RPMI7951 (cell line): ENCODE data around the gene ZBTB22. TPM values are rescaled to one million over a fixed set of nuclear protein-coding genes. Genes with fewer than 3 reads are reported as not detected.

Experiments
- DNase-seq: peaks from one replicate; pipeline ENCODE4 v3.0.0-alpha.2; 2012; ENCODE audit warnings: low read depth
- total RNA-seq: library from RNA; depleted of rRNA; stranded (reverse); fragments of >200 nt; shearing (Covaris generic); gene quantifications from 2 replicates; pipeline ENCODE4 v1.2.3, GENCODE V29; 2014

ZBTB22 gene
- total RNA-seq, 1 experiment from 2014 or later: 10.7 TPM

DNA sequence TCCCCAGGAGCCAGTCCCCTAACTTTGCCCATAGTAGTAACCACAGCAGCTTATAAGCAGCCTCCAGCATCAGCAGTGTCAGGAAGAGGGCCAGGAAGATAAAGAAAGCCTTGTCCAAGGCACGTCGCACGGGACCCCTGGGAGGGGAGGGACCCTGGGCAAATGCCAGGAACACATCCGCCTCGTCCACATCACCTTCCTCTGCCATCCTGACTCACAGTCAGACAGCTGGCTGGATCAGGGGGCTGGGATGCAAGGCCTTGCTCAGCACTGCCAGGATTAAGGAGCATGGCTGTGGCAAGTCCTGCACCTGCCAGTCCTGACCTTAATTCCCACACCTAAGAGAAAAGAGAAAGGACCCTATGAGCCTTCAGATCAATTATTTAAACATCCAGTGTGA is 11.5 kb upstream of the ZBTB22 start:
- no peak for DNase-seq

- DNase-seq: no peak
Observed at GRCh38 chr6:33324125-33324524, 6.6 kb upstream of the ZBTB22 start.

- no peak for DNase-seq
Observed at GRCh38 chr6:33323623-33323948, 6.0 kb upstream of the ZBTB22 start.

- no peak for DNase-seq
Observed at GRCh38 chr6:33321227-33321626, 3.7 kb upstream of the ZBTB22 start.

DNA sequence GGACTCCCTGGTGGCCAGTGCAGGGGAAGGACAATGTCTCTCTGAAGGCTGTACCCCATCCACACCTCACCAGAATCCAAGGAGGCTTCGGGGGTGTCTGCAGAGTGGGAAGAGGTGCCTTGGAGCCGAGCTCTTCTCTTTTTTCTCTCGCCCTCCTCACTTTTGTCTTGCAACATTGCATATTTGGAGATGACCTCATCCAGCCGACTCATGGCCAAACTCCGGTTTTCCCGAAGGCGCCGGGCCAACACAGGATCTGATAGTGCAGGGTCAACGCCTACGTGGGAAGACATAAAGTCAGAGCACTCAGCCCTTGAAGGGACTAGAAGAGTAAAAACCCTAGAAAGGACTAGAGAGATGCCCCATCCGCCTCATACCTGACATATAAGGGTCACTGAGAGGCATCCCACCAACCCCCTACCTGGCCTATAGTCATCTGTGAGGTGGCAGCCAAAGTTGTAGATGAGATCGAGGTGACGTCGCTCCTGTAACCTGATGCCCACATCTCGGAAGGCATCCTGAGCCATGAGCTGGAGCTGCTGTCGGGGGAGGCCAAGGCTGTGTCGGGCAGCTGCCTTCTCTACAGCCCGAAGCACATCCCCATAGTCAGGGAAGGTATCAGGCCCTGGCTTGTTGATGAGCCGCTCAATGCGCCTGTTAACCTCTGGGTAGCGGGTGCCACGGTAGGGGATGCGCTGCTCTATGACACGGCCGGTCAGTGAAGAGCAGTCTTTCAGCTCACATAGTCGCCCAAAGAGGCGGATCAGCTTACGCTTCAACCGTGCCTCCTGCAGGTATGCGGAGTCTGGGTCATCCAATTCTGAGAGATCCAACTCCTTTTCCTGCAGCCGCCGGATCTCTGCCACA is 3.0 kb upstream of the ZBTB22 start:
- peak; percentile 80 for DNase-seq

DNA sequence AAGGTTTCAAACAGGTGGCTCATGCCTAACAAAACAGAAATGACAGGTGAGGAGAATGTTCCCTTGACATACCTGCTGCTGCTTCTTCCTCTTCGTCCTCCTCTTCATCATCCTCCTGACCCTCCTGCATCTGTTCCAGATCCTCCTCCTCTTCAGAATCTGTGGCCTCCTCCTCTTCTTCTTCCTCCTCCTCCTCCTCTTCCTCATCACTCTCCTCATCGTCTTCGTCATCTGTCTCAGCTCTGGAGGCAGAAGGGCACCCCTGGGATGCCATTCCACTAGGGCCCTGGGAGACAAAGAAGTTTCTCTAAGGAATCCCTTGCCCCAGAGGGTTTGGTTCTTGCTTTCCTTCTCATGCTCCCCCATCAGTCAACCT is 2.4 kb upstream of the ZBTB22 start:
- DNase-seq: no peak

- no peak for DNase-seq
Observed at GRCh38 chr6:33318426-33319073, 1.0 kb upstream of the ZBTB22 start.

DNA sequence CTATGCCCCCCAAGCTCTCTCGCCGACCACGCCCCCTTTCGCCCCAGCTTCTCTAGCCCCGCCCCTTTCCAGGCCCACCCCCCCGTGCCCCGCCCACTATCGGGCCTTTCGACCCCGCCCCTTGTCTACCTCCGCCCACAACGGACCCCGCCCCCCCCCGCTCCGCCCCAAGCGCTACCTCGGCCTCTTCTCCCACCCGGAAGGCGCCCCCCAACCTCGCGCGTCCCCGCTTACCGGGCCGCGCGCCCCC is 200 bp downstream of the ZBTB22 start:
- DNase-seq: no peak

GRCh38 chr6:33316603-33317418 is 733 bp downstream of the ZBTB22 start:
- DNase-seq: no peak

DNA sequence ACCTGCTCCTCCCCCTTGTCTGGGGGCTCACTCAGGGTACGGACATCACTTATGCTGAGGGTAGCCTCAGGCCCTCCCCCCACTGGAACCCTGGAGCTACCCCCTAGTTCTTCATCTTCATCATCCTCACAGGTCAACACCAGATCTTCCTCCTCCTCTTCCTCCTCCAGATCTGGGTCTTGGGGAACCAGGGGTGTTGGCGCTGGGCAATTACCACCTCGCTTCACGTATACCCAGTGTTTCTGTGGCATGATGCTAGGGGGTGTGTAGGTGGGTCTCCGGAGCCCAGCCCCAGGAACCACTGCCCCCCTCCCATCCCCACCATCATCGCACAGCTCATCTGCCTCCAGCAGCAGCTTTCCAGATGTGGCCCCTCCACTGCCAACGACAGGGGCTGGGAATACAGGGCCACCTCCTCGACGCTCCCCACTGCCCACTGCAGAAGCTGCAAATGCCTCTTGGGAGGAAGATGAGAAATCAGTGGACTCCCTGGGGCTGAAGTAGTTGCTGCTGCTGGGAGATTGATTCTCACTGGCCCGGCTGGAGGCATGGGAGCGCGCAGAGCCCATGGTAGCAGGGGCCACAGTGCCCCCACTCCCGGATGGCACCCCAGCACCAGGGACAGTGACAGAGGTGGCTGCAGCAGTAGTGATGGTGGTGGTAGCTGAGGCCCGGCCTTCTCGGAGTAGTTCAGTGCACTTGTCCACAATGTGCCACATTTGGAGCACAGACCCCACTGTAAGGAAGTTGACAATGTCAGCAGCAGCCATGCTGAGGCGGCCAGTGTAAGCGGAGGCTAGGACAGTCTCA is 1.5 kb downstream of the ZBTB22 start:
- no peak for DNase-seq

DNA sequence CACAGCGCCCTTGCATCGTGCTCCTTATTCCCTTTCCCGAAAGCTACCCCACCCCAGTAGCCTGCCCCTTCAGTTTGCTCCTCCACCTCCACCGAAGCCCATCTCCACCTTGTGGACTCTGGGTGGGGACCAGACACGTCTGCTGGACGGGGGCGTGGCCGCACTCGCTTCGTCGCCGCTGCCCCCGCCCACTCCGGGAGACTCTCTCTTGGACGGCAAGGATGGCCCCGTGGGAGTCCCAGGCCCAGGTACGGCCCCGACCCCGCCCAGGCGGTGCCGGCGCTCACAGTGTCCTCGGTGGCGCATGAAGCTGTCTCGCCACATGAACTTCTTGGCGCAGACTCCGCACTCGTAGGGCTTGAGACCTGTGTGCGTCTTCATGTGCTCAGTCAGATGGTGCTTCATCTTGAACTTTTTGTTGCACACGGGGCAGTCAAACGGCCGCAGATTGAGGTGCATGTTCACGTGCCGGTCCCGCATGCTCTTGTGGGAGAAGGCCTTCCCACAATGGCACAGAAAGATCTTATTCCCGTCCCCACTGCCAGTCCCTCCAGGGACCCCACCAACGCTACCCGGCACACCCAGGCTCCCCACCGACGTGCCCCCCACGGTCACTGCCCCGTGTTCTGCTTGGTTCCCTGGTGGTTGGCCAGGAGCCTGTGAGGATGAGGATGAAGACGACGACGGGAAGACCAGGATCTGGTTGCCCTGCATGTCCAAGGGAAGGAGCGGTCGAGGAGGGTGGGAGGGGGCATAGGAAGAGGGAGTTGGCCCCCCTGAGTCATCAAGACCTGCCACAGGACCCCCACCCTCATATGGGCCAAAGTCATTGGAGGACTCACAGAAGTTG is 2.4 kb downstream of the ZBTB22 start:
- DNase-seq: no peak

- peak; percentile 84 for DNase-seq
Observed at GRCh38 chr6:33314515-33314942, 3.0 kb downstream of the ZBTB22 start.

DNA sequence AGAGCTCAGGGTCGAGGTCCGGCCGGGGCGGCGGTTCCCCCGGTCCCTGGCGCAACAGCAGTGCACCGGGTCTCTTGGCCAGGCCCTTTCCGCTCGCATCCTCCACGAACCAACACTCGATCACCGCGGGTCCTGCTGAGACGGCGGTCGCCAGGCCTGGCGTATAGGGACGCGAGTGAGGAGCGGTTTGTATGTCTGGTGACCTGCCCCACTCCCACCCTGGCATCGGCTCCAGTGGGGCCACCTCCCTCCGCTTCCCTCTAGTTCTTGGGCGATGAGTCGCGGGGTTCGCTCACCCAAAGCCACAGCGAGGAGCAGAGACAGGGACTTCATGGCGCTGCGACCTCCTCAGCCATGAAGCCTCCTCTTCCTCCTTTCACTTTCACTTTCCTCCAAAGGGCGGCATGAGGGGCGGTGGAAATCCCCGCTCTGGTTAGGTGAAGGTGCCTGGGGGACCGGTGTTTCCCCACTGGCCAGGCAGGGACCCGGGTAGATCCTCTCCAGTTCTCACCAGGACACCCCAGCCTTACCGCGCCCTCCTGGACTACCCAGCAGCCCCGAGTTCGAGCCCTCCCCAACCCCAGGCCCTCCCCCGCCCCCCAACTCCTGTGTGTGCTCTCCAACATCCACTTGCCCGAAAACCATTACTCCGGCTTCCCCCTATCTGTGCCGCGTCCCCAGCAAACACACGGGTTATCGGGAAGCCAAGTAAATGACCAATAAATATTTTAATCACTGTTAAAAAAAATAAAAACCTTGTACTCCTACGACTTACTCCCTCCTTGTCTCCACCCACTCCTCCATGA is 3.6 kb downstream of the ZBTB22 start, which contains the start of gene TAPBP:
TSS of gene TAPBP (minus strand) at position 370 of the 806 bp plus-strand sequence. CDS start at position 333, 37 bp downstream.
- DNase-seq: peak; percentile 77

DNA sequence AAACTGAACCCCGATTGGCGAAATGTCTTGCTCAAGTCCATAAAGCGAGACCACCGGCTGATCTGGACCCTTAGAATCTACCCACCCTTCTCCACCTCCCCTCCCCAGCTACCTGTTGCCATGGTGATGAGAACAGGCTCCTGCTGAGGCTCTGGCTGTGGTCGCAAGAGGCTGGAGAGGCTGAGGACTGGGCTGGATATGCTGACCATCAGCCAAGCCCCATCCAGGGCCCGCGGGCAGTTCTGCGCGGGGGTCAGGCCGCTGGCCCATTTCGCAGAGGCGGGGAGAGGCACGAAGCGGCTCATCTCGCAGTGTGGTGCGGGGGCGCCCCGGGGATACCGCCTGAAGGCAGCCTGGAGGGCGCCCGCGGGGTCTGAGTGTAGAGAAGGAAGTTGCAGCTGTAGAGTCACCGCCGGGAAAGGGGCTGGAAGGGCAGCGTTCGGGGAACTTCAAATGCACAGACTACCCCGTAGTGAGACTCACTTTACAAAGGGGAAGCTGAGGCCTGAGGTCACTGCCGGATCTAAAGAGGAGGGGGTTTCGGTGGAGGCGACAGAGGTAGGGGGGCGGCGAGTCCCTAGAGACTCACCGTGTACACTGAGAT is 4.3 kb downstream of the ZBTB22 start:
- peak; percentile 42 for DNase-seq

- peak; percentile 66 for DNase-seq
Observed at GRCh38 chr6:33312361-33313104, 5.0 kb downstream of the ZBTB22 start.

GRCh38 chr6:33306356-33306755 is 11.2 kb downstream of the ZBTB22 start:
- no peak for DNase-seq

DNA sequence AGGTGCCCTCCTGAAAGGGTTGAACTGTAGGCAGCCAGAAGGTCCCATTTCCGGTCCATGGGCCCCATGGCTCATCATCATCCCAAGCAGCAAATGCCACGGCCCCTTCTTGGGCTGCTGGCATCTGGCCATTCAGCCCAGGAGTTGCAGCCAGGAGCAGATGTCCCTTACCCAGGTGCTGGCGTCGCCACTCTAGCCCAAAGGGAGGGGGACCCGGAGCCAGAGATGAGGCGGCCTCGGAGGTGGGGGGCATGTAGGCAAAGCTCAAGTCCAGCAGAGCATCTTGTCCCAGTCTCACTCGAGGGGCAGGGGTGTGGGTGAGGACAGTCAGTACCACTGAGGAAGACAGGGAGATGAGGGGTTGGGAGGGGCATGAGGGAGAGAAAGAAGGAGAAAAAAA is 12.5 kb downstream of the ZBTB22 start:
- DNase-seq: no peak

- DNase-seq: no peak
Observed at GRCh38 chr6:33304216-33304615, 13.3 kb downstream of the ZBTB22 start.

GRCh38 chr6:33301877-33302276 is 15.7 kb downstream of the ZBTB22 start:
- DNase-seq: no peak
